Mammary epithelial cell (primary cell): ENCODE measurements around the gene DMD.

Source experiments
- EZH2 ChIP-seq: IDR thresholded peaks from 2 replicates; pipeline ENCODE4 v1.6.1; 2012; ENCODE audit warnings: low read length, inconsistent platforms, borderline replicate concordance
- TF ChIP-seq, protein P1 (sequence below), 2 donors: IDR thresholded peaks in 1 of 2; conservative IDR thresholded peaks in 1 of 2; 2 replicates each; pipeline ENCODE4 v1.5.1; 2011 to 2012; ENCODE audit warnings: inconsistent platforms in 2 of 2, low read length in 2 of 2, mild to moderate bottlenecking in 2 of 2, control low read depth in 1 of 2, low read depth in 1 of 2; ENCODE audit not compliant: insufficient read depth in 1 of 2; ENCODE audit errors: extremely low read depth in 1 of 2

GRCh38 chrX:32137525-32137924, 1073.8 kb downstream of the DMD start:
- TF ChIP-seq, protein P1, sequence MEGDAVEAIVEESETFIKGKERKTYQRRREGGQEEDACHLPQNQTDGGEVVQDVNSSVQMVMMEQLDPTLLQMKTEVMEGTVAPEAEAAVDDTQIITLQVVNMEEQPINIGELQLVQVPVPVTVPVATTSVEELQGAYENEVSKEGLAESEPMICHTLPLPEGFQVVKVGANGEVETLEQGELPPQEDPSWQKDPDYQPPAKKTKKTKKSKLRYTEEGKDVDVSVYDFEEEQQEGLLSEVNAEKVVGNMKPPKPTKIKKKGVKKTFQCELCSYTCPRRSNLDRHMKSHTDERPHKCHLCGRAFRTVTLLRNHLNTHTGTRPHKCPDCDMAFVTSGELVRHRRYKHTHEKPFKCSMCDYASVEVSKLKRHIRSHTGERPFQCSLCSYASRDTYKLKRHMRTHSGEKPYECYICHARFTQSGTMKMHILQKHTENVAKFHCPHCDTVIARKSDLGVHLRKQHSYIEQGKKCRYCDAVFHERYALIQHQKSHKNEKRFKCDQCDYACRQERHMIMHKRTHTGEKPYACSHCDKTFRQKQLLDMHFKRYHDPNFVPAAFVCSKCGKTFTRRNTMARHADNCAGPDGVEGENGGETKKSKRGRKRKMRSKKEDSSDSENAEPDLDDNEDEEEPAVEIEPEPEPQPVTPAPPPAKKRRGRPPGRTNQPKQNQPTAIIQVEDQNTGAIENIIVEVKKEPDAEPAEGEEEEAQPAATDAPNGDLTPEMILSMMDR (conservative IDR thresholded peaks at IDR 0.05 in 1 of 2, IDR thresholded peaks at IDR 0.05 in 1 of 2; ENCODE audit: extremely low read depth in 1 of 2, insufficient read depth in 1 of 2, low read depth in 1 of 2, low read length in 2 of 2): no peak
- TF ChIP-seq EZH2: no peak
